ENCODE data around the gene TMEM176A.

The TMEM176A gene

GRCh38 chr7:150787321-150788281, 13.0 kb upstream of the TMEM176A start:
- DNase-seq (ENCODE audit: low read depth, low spot score): no peak
- no peak overlapping the region for H3K4me3 ChIP-seq (ENCODE audit: low read length)

DNA sequence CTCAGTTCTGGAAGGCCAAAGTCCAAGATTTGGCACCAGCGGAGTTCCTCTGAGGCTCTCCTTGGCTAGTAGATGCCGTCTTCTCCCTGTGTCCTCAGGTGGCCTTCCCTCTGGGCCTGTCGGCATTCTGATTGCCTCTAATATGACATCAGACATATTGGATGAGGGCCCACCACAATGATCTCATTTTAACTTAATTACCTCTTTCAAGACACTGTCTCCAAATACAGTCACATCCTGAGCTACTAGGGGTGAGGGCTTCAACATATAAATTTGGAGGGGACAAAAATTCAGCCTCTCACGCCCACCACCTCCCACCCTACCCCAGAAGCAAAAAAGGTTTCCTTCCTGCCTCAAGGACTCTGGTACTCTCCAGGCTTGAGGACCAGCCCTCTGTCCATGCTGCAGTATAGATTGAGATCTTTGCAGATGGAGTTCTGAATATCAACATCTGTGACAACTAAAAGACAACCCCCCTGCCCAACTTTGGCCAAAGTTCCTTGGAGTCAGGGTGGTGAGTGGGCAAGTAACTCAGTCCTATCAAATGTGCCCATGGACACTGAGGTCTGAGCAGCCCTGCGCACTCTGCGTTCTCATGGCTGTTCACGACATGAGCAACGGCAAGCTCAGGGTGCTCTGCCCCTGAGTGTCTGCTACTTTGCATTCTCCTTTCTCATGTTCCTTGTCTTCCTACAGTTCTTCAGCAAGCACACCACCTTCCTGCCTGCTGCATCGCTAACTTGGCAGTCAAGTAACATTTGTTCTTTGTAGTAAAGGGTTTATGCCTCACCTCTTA, 11.9 kb upstream of the TMEM176A start:
- no peak for DNase-seq (ENCODE audit: low read depth, low spot score)
- no peak overlapping the region for H3K4me3 ChIP-seq (ENCODE audit: low read length)

DNA sequence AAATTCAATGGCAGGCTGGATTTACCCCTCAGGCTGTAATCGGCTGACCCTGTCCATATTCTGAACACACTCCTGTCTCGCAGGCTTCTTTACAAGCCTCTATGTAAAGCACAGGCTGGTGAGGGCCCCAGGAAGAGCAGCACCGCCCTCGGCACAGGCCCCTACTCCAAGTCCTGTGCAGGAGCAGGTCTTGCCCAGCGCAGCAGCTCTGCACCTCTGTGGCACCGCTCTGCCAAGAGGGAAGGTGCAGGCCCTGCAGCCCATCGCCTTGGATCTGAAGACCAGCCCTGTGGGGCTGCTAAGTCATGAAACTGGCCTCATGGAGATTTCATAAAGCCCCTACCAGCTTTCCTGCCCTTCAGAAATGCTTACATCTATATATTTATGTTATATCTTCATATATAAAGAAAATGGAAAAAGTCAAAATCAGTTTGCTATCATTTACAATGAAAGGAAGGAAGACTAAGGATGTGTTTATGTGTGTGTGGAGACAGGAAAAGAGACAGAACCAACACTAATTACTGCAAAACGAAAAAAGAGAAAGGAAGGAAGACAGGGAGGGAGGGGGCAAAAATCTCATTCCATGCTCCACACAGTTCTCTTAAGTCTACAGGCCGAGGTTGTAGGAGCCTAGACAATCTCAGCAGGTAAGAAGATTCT, 10.0 kb upstream of the TMEM176A start:
- no peak overlapping the region for H3K4me3 ChIP-seq (ENCODE audit: low read length)
- no peak for DNase-seq (ENCODE audit: low read depth, low spot score)

- no peak for DNase-seq (ENCODE audit: low read depth, low spot score)
Observed at GRCh38 chr7:150791304-150791703, 9.3 kb upstream of the TMEM176A start.

GRCh38 chr7:150791746-150792452, 8.7 kb upstream of the TMEM176A start:
- no peak for DNase-seq (ENCODE audit: low read depth, low spot score)
- no peak overlapping the region for H3K4me3 ChIP-seq (ENCODE audit: low read length)

More at GRCh38 chr7:150791304-150791703, 9.3 kb upstream of the TMEM176A start:
- no peak overlapping the region for H3K4me3 ChIP-seq (ENCODE audit: low read length)

DNA sequence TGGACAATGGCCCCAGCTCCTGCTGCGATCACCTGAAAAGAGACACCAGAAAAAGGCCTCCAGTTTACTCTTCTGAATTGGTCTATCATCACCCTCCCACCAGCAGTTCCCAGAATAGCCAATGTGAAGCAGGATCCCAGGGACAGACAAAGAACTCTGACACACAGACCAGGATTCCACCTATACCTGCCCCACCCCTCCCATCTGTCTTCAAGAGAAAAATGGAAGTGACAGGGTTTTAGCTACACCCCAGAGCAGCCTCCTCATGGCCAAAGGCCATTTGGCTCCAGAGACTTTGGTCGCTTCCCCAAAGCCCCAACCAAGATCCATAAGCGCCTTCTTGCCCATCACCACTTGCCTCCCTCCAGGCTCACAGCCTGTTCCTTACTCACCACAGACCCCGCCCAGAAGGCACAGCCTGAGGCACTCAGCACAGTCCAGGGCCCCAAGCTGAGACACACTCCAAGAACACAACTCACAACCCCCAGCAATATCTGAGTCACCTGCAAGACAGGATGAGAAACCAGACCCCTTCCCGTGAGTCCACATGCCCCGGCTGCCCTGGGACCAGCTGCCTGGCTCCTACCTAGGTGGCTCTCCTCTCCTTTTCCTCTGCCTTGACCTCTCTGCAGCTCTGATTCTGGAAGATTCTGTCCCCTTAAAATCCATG, 6.9 kb upstream of the TMEM176A start:
- no peak for DNase-seq (ENCODE audit: low read depth, low spot score)
- H3K4me3 ChIP-seq (ENCODE audit: low read length): no peak overlapping the region

DNA sequence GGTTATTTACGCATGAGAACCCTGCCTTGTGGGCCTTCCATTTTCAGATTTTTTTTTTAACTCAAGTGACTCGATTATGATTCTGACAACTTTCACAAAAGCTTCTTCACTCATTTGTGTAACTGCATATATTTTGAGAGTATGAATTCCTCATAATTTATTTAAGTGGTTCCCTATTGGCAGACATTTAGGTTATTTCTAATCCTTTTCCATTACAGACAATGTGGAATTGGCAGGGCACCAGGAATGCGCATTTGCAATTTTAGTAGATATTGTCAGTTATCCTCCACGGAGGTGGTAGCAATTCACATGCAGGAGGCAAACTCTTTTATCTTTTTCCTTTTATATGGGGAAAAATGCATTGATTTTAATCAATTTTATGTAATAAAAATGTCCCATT, 2.9 kb upstream of the TMEM176A start:
- no peak for DNase-seq (ENCODE audit: low read depth, low spot score)
- H3K4me3 ChIP-seq (ENCODE audit: low read length): no peak overlapping the region

- H3K4me3 ChIP-seq (ENCODE audit: low read length): no peak overlapping the region
- no peak for DNase-seq (ENCODE audit: low read depth, low spot score)
Observed at GRCh38 chr7:150799156-150799555, 1.4 kb upstream of the TMEM176A start.

- no peak for DNase-seq (ENCODE audit: low read depth, low spot score)
- H3K4me3 ChIP-seq (ENCODE audit: low read length): no peak within 1 kb of the TSS
Observed at GRCh38 chr7:150799741-150800580, 608 bp upstream of the TMEM176A start, which contains the start of gene TMEM176B. Gene TMEM176B, minus strand, starts transcription at chr7:150800364. Its CDS starts 3,795 bp downstream, at chr7:150796569.

DNA sequence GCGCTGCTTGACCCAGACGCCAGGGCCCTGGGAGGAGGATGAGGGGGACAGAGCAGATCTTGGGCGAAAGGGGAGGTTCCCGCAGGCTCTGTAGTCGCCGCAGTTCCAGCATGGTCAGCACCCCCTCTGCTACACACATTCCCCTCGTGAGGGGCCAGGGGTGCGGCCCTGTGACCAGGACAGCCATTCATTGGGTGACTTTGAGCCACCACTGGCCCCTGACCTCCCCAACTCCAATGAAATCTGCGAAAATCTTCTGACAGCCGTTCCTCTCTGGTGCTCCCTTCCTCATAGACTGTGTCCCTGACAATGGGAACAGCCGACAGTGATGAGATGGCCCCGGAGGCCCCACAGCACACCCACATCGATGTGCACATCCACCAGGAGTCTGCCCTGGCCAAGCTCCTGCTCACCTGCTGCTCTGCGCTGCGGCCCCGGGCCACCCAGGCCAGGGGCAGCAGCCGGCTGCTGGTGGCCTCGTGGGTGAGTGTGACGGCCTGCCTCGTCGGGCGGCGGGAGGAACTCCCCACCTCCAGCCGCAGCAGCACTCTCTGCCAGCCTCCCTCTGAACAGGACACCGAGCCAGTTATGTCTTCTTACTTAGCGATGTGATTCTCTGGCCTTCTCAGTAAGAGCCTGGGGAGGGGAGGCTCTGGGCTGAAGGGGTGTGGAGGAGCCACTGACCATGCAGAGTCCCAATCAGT, 825 bp downstream of the TMEM176A start:
- H3K4me3 ChIP-seq (ENCODE audit: low read length): no peak overlapping the region
- DNase-seq (ENCODE audit: low read depth, low spot score): no peak

- DNase-seq (ENCODE audit: low read depth, low spot score): no peak
- no peak overlapping the region for H3K4me3 ChIP-seq (ENCODE audit: low read length)
Observed at GRCh38 chr7:150801946-150802771, 1.6 kb downstream of the TMEM176A start.

DNA sequence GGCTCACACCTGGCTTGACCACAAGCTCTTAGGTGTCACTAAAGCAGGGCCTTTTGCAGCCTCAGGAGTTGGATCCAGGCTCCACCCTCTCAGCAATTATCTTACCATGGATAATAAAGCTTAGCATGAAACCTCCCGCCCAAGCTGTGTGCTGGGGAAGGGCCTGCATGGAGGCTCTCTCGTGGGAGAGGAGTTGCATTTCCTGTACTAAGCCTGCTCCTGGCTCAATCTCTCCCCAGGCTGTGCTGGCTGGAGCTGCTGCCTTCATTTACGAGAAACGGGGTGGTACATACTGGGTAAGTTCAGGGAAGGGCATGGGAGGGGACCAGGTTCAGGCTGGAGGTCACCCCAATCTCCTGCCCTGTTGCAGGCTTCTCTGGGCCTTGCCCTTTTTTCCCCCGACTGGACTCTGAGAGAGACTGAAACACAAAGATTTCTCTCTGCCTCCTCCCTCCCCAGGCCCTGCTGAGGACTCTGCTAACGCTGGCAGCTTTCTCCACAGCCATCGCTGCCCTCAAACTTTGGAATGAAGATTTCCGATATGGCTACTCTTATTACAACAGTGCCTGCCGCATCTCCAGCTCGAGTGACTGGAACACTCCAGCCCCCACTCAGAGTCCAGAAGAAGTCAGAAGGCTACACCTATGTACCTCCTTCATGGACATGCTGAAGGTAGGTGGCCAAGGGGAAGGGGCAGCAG, 2.7 kb downstream of the TMEM176A start:
- no peak for DNase-seq (ENCODE audit: low read depth, low spot score)
- no peak overlapping the region for H3K4me3 ChIP-seq (ENCODE audit: low read length)

DNA sequence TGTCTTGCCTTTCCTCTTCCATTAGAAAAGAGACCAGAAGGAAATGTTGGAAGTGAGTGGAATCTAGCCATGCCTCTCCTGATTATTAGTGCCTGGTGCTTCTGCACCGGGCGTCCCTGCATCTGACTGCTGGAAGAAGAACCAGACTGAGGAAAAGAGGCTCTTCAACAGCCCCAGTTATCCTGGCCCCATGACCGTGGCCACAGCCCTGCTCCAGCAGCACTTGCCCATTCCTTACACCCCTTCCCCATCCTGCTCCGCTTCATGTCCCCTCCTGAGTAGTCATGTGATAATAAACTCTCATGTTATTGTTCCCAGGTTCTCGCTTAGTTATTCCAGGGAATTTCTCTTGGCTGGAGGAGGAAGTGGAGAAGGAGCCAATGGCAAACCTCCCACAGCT, 4.2 kb downstream of the TMEM176A start:
- H3K4me3 ChIP-seq (ENCODE audit: low read length): no peak overlapping the region
- no peak for DNase-seq (ENCODE audit: low read depth, low spot score)

- H3K4me3 ChIP-seq (ENCODE audit: low read length): no peak overlapping the region
- DNase-seq (ENCODE audit: low read depth, low spot score): no peak
Observed at GRCh38 chr7:150805864-150806263, 5.3 kb downstream of the TMEM176A start.

DNA sequence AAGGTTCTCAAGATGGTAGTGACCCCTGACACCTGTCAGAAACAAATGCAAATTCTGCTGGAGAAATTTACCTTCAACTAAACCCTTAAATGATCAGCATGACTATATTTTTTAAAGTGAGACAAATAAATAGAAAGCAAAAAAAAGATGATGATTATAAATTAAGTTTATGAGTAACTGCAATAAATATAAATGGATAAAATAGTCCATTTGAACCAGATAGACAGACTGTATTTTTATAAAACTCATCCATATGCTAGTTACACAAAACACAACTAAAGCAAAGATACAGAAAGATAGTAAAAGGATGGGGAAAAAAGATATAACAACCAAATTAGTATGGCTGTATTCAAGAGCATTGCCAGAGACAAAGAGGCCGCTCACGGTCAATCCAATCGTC, 5.9 kb downstream of the TMEM176A start:
- no peak overlapping the region for H3K4me3 ChIP-seq (ENCODE audit: low read length)
- DNase-seq (ENCODE audit: low read depth, low spot score): no peak

DNA sequence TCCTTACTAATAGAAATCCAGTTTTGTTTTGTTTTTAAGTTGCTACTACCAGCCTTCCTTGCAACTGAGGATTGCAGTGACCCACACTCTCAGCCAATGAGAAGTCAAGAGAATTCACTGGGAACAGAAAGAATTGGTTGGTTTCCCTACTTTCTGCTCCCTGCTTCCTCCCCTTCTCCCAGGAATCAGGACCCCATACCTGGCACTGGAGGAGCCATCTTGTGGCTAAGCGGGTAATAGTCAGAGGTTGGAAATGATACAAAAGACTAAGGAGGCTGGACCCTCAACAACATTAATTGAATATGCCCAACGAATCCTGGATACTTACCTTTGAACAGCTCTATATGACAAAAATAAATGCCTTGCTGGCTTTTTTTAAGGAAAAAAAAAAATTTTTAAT, 6.3 kb downstream of the TMEM176A start:
- H3K4me3 ChIP-seq (ENCODE audit: low read length): no peak overlapping the region
- no peak for DNase-seq (ENCODE audit: low read depth, low spot score)
